Measurements from ENCODE around the gene SPEF1. TPM values are rescaled to one million over a fixed set of nuclear protein-coding genes. Genes with fewer than 3 reads are reported as not detected.

Gene SPEF1
- total RNA-seq, 4 donors from 2014 or later, result 1.1 to 1.8 TPM; not detected in 2

- Histone ChIP-seq H3K4me3 (peak overlapping the region in 2 of 4 donors; percentile 32 to 71), H3K27me3 (no peaks in the 10 kb centered on the region), H3K27ac (peak overlapping the region in 3 of 4 donors; percentile 59 to 68 (median 63)), H3K4me1 (peaks cover 0 to 55% (median 27%) of the 10 kb centered on the region in 4 donors), H3K36me3 (peaks cover 0 to 21% (median 0%) of the 10 kb centered on the region in 3 donors), H3K9me3 (no peaks in the 10 kb centered on the region)
- TF ChIP-seq EP300 (IDR thresholded peaks at IDR 0.05) (no peak), CTCF (IDR thresholded peaks at IDR 0.05) (no peak), POLR2A (IDR thresholded peaks at IDR 0.05) (no peak)
- no peak for DNase-seq (ENCODE audit: low spot score in 2 of 2)
- 62 to 70% methylated on average over 5 of the region's 5 CpGs for whole genome bisulfite sequencing, 2 donors
Observed at GRCh38 chr20:3787324-3788014, 6.2 kb upstream of the SPEF1 start.

- 3 to 6% methylated on average over 23 to 54 of the region's 70 CpGs for WGBS, 2 donors
- peak within 1 kb of the TSS; percentile 68 to 87 (median 82) for H3K27ac ChIP-seq
- H3K9me3 ChIP-seq, result no peaks in the 10 kb centered on the region
- peaks cover 0 to 22% (median 0%) of the 10 kb centered on the region in 3 donors for H3K36me3 ChIP-seq
- peaks cover 0 to 59% (median 27%) of the 10 kb centered on the region in 4 donors for H3K4me1 ChIP-seq
- H3K27me3 ChIP-seq, result no peaks in the 10 kb centered on the region
- peak within 1 kb of the TSS; percentile 53 to 71 (median 62) for H3K4me3 ChIP-seq
- DNase-seq (ENCODE audit: low spot score in 2 of 2), result peak; percentile 84 to 85
- TF ChIP-seq POLR2A (IDR thresholded peaks at IDR 0.05), result no peak
- peak; percentile 69 to 98 (median 88) for TF ChIP-seq CTCF (IDR thresholded peaks at IDR 0.05)
- peak in 1 of 2 donors; percentile 34 for TF ChIP-seq EP300 (IDR thresholded peaks at IDR 0.05)
Observed at GRCh38 chr20:3786665-3787323, 5.5 kb upstream of the SPEF1 start, which contains the start of gene CENPB. Gene CENPB, minus strand, starts transcription at chr20:3786740. Its CDS starts 257 bp downstream, at chr20:3786483.

- H3K36me3 ChIP-seq, result peaks cover 0 to 22% (median 0%) of the 10 kb centered on the region in 3 donors
- H3K27ac ChIP-seq, result peak overlapping the region; percentile 68 to 87 (median 82)
- no peaks in the 10 kb centered on the region for H3K9me3 ChIP-seq
- H3K27me3 ChIP-seq, result no peaks in the 10 kb centered on the region
- WGBS, 2 donors, result 1% methylated on average over 22 of the region's 35 CpGs; no CpG with 5 or more reads in 1 of the 2 donors
- peak overlapping the region; percentile 53 to 71 (median 62) for H3K4me3 ChIP-seq
- TF ChIP-seq EP300 (IDR thresholded peaks at IDR 0.05) (peak in 1 of 2 donors; percentile 13), CTCF (IDR thresholded peaks at IDR 0.05) (no peak)
- peaks cover 0 to 65% (median 28%) of the 10 kb centered on the region in 4 donors for H3K4me1 ChIP-seq
- peak in 1 of 2 donors; percentile 33 for DNase-seq (ENCODE audit: low spot score in 2 of 2)
Observed at GRCh38 chr20:3786126-3786484, 4.9 kb upstream of the SPEF1 start.

- TF ChIP-seq CTCF (IDR thresholded peaks at IDR 0.05) (no peak), POLR2A (IDR thresholded peaks at IDR 0.05) (no peak), EP300 (IDR thresholded peaks at IDR 0.05) (no peak)
- WGBS, 2 donors, result 36 to 74% methylated on average over 10 to 11 of the region's 79 CpGs
- no peaks in the 10 kb centered on the region for H3K9me3 ChIP-seq
- peaks cover 0 to 22% (median 0%) of the 10 kb centered on the region in 3 donors for H3K36me3 ChIP-seq
- peak overlapping the region; percentile 68 to 87 (median 82) for H3K27ac ChIP-seq
- H3K27me3 ChIP-seq, result no peaks in the 10 kb centered on the region
- DNase-seq (ENCODE audit: low spot score in 2 of 2), result no peak
- peak overlapping the region; percentile 53 to 71 (median 62) for H3K4me3 ChIP-seq
- peaks cover 0 to 72% (median 30%) of the 10 kb centered on the region in 4 donors for H3K4me1 ChIP-seq
Observed at GRCh38 chr20:3785240-3786125, 4.2 kb upstream of the SPEF1 start.

Measured in tibial nerve (tissue), 4 donors.